DOHH2 (cell line): ENCODE data around the gene TTC12.

Source experiments
- CTCF ChIP-seq: fragments of 200-600 bp; sonication (generic); IDR thresholded peaks from one replicate; pipeline ENCODE4 v1.5.1; 2014; ENCODE audit warnings: antibody characterized with exemption, mild to moderate bottlenecking, low read depth, low read length; ENCODE audit not compliant: poor library complexity, severe bottlenecking
- EZH2phosphoT487 ChIP-seq: fragments of 200-600 bp; sonication (generic); IDR thresholded peaks from 2 replicates; pipeline ENCODE4 v1.6.1; 2017; ENCODE audit warnings: borderline replicate concordance, mild to moderate bottlenecking, antibody characterized with exemption, low read length, moderate library complexity, mixed read lengths

GRCh38 chr11:113392236-113392921 is 78.0 kb downstream of the TTC12 start:
- TF ChIP-seq CTCF (no peak), EZH2phosphoT487 (no peak)
